HG03521 (cell line): Measurements from ENCODE around the gene SYNJ2.

Source experiments
- ATAC-seq: cut with Tn5 transposase; IDR thresholded peaks from one replicate; pipeline ENCODE4 v1.9.1; 2021; ENCODE audit warnings: mild to moderate bottlenecking, moderate library complexity; ENCODE audit not compliant: unreplicated experiment

SYNJ2 gene

DNA sequence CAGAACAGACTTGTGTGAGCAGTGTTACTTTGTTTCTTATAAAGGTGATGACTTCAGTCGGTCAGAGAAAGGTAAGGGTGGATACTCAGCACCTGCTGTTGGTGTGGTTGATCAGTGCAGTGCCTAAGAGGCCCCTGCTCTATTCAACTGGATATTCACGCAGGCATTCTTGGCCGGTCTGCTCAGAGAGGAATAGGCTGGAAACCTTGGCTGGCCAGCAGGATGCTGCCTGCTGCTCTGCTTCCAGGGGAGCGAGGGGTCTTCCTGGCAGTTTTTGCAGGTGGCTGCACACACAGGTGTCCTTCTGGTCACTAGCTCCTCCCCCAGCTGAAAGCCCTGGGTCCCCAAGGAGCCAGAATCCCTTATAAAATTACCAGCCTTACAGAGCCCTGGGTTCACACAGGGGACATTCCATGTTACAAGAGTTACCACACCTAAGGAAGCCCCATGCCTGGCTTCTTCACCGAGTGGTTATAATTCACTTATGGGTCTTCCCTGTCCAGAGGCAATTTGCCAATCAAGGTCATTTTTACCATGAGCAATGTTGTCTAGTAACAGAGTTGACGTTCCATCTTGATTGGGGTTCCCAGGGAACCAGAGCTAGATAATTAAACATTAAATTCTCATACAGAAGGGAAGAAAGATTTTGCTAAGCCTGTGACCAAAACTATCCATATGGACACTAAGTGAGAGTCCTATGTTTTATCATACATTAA, 16.4 kb downstream of the SYNJ2 start:
- no peak for ATAC-seq

DNA sequence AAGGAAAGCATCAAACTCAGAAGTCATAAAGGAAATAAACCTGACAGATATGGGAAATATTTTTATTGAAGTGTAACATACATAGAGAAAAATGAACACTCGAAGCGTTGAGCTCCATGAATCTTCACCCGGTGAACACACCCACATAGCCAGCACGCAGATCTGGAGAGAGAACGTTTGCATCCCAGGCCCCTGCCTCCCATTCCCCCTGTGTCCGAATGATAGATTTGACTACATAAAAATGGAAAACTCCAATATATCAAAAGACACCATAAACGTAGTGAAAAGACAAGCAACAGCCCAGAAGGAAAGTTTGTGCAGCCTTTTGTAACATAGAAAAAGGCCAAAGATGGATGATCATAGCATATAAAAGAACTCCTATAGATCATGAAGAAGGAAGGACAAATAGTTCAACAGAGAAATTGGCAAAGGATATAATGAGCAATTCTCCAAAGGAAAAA, 17.1 kb downstream of the SYNJ2 start:
- ATAC-seq: no peak

DNA sequence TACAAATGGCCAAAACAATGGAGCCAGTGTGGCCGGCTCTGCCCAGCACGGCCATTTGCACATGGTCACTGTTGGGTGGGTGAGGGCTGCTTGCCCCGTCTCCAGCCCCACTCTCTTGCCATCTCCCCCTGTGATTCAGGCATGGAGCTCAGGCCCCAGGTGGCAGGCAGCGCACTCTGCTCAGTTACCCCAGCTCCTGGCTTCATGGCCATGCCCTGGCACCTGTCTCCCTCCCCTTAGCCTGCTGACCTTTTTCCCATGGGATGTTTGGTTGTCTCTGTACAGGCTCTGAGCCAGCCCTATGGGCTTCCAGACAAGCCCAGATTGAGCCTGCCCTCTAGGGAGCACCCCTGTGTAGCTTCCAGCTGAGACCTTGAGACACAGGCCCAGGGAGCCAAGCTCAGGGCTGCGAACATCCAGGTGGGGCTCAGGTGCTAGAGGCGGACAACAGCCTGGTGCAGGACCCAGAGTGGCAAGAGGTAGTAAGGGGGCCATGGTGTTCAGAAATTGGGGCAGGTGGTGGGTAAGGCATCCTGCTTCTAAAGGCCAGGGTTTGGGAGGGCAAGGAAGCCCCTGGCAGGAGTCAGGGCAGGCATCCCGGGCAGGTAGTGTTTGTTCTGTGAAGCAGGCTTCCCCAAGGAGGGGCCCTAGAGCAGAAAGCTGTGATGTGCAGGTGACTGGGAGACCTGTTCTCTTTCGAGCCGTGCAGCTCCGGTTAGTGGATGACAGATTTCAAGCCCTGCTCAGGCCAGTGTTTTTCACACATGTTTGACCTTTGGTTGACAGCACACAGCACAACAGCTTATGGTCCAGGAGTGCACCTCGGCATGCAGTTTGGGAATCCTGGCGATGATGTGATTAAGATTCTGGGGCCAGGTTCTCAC, 17.7 kb downstream of the SYNJ2 start:
- no peak for ATAC-seq

DNA sequence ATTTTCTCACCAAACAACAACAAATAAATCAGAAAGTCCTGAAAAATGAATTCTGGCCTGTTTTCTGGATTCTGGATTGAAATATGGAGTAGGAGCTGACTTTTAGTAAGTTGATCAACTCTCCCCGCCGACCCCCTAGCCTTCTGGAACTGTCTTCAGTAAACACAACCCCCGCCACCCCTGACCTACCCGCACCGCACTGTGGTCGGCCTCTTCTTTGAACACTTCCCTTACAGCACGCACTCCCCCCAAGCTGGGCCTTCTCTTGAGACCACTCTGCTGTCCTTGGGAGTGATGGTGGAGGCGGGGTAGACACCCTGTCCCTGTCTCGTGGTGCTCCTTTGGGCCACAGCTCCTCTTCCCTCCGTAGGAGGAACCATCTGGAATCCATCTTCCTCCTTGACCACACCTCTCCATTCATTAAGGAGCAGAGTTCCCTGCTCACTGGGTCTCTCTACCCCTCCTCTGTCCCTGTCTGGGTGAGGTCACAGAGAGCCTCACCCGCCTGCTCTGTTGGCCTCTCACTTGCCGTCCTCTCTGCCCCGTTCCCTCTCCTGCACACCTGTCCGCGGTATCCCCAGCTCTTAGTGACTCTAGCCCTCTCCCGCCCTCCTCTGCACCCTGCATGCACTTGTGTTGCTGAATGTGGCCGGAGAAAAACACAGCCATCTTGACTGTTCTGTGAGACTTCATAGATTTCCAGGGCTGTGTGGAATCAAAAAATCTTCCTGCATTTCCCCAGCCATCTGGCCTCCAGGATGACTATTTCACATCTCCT, 19.1 kb downstream of the SYNJ2 start:
- no peak for ATAC-seq

DNA sequence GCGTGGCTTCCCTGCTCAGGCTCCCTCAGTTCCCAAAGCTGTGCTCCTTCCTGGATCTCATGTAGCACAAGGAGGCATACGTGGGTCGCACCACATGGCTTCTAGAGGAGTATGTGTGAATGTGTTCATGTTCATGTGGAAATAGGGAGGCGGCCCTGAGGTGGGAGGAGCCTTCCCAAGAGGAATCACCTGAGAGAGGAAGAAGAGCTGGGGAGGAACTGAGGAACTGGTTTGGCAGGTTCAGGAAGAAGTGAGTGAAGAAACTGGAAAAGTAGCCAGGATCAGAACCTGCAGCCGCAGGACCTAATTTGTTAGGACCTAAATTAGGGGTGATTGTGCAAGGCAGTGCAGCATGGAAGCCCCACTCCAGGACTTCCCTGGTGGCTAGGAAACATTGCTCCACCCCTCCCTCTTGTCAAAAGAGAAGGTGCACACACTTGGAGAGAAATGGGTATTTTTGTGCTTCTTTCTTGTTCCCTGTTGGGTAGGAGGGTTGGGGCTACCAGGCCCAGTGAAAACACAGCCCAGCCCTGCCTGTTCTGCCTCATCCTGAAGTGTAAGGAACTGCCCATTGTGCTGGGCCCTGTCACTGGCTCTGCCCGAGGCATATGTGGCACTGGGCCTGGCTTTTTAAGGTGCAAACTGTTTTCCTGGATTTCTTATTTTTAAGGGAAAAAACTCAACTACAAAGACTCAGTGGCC, 20.7 kb downstream of the SYNJ2 start:
- no peak for ATAC-seq

DNA sequence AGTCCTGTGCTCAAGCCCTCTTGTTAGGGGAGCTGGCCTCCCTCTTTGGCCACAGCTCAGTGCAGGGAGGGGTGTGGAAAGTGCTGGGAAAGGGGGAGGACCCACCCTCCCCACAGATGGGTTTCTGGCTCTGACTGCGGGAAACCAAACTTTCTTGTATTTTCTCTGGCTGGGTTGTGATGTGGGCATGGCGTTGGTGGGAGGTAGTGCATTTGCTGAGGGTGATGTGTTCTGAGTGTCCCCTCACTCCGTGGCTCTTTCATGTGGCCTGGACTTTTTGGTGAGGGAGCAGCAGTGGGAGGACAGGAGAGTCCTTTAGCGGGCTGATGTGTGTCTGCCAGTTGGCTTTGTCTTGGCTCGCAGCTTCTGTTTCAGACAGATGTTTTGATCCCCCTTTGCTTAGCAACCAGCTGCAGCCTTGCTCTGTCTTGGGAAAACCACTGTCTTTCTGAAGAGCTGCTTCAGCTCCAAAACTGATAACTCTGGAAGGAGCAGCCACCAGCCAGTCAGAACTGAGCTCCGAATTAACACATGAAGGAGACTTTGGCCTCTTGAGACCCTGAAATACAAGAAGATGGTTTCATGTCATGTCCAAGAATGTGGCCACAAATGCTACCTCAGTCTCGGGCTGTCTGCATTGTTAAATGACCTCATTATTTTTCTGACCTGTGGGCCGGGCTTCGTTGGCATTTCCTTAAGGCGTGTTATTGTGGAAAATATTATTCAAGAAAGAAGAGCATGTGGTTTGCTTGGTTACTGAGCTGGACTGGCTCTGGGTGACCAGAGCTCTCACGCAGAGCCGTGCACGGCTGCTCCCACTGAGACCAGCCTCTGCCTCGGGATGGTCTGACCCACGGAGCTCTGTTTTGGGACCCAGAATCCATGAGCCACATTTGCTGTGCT, 21.5 kb downstream of the SYNJ2 start:
- no peak for ATAC-seq

DNA sequence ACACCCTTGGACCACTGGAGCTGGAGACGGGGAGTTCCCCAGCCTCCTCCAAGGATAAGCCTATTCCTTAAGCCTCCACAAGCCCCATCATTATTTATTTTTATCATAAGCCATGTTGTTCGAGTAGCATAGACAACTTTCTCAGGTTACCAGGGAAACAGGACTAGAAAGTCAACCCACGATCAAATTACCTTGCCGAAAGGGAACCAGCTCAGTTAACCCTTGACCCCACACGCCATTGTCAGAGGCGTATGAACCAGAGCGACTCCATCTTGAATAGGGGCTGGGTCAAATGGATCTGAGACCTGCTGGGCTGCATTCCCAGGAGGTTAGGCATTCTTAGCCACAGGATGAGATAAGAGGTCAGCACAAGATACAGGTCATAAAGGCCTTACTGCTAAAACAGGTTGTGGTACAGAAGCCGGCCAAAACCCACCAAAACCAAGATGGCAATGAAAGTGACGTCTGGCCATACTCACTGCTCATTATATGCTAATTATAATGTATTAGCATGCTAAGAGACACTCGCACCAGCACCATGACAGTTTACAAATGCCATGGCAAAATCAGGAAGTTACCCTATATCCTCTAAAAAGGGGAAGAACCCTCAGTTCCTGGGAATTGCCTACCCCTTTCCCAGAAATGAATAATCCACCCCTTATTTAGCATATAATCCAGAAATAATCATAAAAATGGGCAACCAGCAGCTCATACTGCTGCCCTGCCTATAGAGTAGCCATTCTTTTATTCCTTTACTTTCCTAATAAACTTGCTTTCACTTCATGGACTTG, 22.4 kb downstream of the SYNJ2 start:
- ATAC-seq: no peak

DNA sequence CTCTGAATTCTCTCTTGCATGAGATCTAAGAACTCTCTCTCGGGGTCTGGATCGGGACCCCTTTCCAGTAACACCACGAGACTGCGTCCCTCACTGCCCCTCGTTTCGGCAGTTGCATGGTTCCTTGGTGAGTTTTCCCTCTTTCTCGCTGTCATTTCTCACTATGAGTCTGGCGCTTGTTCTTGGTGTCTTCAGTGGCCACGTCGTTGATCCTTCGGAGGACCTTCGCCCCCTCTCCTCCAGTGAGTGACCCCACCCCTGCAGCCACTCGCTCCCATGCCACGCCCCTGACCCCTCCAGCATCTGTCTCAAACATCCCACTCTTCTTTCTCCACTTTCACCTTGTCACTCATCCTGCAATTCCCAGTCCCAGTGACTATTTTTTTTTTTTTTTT, 23.0 kb downstream of the SYNJ2 start:
- no peak for ATAC-seq

DNA sequence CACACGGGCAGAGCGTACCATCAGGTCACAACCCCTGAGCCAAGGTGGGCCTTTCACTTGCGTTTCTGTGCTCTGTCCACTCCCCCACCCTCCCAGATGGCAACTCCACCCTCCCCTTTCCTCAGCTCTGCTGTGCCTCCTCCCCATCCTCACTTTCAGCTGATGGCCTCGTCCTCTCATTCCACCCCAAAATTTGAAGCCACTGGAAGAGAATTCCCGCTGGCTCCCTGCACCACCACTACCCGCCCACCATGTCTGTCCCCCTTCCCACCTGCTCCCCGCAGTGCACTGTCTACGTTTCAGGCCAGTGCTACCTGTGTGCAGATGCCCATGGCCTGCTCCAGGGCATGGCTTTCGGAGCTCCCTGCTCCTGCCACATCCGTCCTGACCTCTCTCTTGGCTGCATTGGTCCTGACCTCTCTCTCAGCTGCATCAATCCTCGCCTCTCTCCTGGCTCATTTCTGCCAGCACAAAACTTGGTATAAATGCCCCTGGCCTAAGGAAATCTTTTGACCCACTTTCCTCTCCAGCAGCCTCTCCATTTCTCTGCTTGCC, 24.0 kb downstream of the SYNJ2 start:
- no peak for ATAC-seq

DNA sequence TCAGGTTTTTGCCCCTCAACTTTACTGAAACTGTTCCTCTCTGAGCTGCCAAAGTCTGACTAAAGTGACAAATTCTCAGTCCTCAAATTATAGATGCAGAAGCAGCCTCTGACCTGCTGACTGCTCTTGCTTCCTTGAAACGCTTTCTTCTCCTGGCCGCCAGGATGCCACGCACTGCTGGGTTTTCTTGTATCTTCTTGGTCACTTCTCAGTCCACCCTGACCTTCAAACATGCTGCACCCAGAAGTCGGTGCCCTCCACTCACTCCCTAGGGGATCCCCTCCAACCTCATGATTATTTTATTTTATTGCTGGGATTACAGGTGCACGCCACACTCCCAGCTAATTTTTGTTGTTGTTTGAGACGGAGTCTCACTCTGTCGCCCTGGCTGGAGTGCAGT, 24.7 kb downstream of the SYNJ2 start:
- no peak for ATAC-seq

DNA sequence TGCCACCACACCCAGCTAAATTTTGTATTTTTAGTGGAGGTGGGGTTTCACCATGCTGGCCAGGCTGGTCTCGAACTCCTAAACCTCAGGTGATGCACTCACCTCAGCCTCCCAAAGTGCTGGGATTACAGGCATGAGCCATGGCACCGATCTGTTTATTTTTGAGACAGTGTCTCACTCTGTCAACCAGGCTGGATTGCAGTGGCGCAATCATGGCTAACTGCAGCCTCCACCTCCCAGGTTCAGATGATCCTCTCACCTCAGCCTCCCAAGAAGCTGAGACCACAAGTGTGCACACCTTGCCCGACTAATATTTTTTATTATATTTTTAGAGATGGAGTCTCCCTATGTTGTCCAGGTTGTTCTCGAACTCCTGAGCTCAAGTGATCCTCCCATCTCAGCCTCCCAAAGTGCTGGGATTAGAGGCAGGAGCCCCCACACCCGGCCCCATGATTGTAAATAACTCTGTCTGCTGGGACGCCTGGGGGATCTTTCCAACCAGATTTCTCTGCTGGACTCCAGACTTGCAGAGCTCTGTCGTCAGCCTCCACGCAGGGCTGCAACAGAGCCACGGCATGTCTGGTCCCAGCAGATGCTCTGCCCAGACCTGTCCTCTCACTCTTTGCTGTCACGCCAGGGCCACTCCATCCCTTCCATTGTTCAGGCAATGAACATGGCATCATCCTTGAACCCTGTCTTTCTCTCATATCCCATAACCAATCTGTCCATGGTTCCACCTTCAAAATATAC, 25.3 kb downstream of the SYNJ2 start:
- no peak for ATAC-seq

DNA sequence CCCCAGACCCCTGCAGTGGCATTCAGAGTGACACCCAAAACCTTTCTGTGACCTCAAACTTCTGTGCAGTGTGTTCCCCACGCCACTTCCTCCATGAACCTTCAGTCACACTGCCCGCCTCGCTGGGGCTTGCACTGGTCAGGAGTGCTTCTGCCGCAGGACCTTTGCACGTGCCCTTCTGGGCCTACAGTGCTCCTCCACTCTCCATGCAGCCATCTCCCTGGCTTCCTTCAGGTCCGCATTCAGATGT, 27.1 kb downstream of the SYNJ2 start:
- no peak for ATAC-seq

DNA sequence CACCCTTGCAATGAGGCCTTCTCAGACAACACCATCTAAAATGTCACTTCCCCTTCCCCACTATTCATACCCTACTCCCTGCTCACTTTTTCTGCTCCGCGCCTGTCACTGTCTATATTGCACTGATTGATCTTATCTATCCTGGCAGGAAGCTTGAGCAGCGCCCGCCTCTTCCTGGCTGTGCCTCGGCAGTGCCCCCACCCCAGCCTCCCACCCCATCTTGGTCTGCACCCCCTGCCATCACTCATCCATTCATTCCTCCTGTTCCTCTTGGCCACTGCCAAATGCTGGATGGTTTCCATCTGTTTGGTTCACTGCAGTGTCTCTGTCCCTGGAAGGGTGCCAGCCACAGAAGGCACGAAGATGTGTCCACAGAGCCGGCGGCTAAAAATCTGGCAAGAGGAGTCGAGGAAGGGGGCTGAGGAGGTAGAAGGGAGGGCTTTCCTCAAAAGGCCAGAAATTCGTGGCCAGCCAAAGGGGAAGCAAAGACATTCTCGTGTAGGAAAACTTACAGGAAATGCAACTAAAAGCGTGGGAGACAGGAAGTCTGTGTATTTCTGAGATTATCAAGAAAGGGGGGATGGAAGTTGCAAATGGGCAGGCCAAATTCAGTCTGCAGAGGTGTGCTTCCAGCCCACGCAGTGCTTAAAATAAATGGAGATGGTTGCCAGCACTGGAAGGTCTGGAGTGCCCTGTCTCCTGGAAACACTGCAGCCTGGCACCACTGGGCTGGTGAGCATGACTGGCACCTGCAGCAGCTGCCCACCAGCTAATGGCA, 27.6 kb downstream of the SYNJ2 start:
- no peak for ATAC-seq

DNA sequence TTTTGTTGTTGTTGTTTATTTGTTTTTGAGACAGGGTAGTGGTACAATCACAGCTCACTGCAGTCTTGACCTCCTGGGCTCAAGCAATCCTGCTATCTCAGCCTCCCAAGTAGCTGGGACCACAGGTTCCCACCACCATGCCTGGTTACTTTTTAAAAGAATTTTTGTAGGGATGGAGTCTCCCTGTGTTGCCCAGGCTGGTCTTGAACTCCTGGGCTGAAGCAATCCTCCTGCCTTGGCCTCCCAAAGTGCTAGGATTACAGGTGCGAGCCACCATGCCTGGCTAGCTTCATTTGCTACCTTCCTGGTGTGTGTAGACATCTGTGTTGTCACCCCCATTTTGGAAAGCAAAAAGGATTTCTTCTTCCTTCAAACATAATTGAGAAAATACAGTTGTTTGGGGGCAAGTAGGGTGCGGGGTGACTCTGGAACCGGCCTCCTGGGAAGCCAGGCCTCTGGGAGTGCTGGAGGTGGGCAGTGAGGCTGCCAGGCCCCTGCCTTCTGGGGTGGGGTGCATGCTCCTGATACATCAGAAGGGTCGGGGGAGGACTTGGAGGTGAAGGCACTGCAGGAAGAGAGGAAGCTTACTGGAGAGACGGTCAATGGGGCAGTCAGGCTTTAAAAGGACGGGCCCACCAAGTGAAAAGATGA, 28.4 kb downstream of the SYNJ2 start:
- ATAC-seq: no peak

DNA sequence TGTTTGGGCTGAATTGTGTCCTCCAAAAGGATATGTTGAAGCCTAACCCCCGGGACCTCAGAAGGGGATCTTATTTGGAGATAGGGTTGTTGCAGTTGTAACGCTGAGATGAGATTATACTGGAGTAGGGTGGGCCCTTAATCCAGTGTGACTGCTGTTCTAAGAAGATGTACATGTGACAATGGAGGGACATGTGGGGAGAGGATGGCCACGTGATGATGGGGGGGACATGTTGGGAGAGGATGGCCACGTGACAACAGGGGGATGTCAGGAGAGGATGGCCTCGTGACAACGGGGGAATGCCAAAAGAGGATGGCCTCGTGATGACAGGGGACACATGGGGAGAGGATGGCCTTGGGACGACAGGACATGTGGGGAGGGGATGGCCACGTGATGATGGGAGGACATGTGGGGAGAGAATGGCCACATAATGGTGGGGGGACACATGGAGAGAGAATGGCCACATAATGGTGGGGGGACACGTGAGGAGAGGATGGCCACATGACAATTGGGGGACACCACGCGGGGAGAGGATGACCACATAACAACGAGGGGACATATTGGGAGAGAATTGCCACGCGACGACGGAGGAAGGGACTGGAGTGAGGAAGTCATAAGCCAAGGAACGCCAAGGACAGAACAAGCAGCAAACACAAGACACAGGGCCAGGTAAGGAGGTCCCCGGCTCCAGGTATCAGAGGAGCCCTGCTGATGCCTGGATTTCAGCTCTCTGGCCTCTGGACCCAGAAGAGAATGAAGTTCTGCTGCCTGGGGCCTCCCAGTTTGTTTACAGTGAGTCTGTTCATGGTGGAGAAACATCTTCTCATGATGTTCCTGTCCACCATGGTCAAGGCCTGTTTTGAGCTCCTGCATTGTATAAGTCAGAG, 29.2 kb downstream of the SYNJ2 start:
- no peak for ATAC-seq

DNA sequence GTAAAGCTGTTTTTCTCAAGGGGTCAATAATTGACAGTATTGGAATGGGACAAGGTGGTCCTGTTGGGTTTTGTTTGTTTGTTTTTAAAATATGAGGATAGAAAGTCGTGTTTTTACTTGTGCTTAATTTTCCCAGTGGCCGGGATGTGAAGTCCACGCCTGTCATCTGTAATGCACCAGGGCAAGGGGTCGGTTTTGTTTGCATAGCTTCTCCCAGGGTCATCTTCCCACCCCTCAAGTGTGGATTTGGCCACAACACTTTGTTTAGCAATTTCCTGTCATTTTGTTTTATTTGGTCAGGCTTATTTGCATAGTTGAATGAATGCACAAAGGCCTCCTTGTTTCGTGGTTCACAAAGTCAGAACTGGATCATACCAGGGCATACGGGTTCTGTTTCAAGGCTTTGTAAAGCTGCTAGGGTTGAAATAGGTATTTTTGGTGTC, 29.8 kb downstream of the SYNJ2 start:
- ATAC-seq: no peak
